Mesenchymal stem cell (in vitro differentiated cells and primary cell): ENCODE results near the gene PTPRN.

Source experiments
- DNase-seq: peaks from one replicate; pipeline ENCODE4 v3.0.0-alpha.2; 2013
- H2AFZ ChIP-seq: one replicate; pipeline ENCODE4 v1.6.1; 2013; ENCODE audit warnings: low read depth, mild to moderate bottlenecking, control low read depth, inconsistent platforms, low read length, moderate library complexity
- H2AK5ac ChIP-seq: 2 replicates; pipeline ENCODE4 v1.6.1; 2013; ENCODE audit warnings: low read length, moderate library complexity, mild to moderate bottlenecking, inconsistent platforms; ENCODE audit not compliant: severe bottlenecking
- H2BK120ac ChIP-seq: one replicate; pipeline ENCODE4 v1.6.1; 2013; ENCODE audit warnings: low read depth, mild to moderate bottlenecking, inconsistent platforms, low read length, moderate library complexity
- H2BK12ac ChIP-seq, 2 experiments: one replicate each; pipeline ENCODE4 v1.6.1; 2013; ENCODE audit warnings: inconsistent platforms in 2 of 2, low read length in 2 of 2, mild to moderate bottlenecking in 2 of 2, moderate library complexity in 2 of 2, control low read depth in 1 of 2
- H2BK15ac ChIP-seq: one replicate; pipeline ENCODE4 v1.6.1; 2013; ENCODE audit warnings: mild to moderate bottlenecking, low read depth, inconsistent platforms; ENCODE audit not compliant: poor library complexity, severe bottlenecking
- H2BK5ac ChIP-seq: 2 replicates; pipeline ENCODE4 v1.6.1; 2013; ENCODE audit warnings: low read depth, mild to moderate bottlenecking, low read length, control low read depth, inconsistent platforms; ENCODE audit not compliant: poor library complexity, severe bottlenecking
- H3K14ac ChIP-seq, 2 experiments: one replicate each; pipeline ENCODE4 v1.6.1; 2013; ENCODE audit warnings: inconsistent platforms in 2 of 2, low read length in 2 of 2, control low read depth in 1 of 2, mild to moderate bottlenecking in 1 of 2, moderate library complexity in 1 of 2
- H3K18ac ChIP-seq, 2 experiments: one replicate each; pipeline ENCODE4 v1.6.1; 2013; ENCODE audit warnings: inconsistent platforms in 2 of 2, low read length in 2 of 2, control low read depth in 1 of 2, low read depth in 1 of 2, mild to moderate bottlenecking in 1 of 2
- H3K23ac ChIP-seq, 2 experiments: one replicate each; pipeline ENCODE4 v1.6.1; 2013; ENCODE audit warnings: inconsistent platforms in 2 of 2, low read length in 2 of 2, mild to moderate bottlenecking in 2 of 2, moderate library complexity in 2 of 2, control low read depth in 1 of 2
- H3K27ac ChIP-seq: 2 replicates; pipeline ENCODE4 v1.5.1; 2013; ENCODE audit warnings: mild to moderate bottlenecking, moderate library complexity, low read length, control low read depth, inconsistent platforms; ENCODE audit not compliant: poor library complexity, severe bottlenecking
- H3K27me3 ChIP-seq, 2 experiments: 2 replicates each; pipeline versions ENCODE4 v1.6.1 to v1.7.0; 2013; ENCODE audit warnings: low read length in 2 of 2, mild to moderate bottlenecking in 2 of 2, moderate library complexity in 2 of 2, control low read depth in 1 of 2, inconsistent platforms in 1 of 2; ENCODE audit not compliant: control insufficient read depth in 1 of 2, insufficient read depth in 1 of 2
- H3K36me3 ChIP-seq, 2 experiments: 2 replicates each; pipeline versions ENCODE4 v1.6.1 to v1.7.0; 2013; ENCODE audit warnings: low read length in 2 of 2, control low read depth in 1 of 2, inconsistent platforms in 1 of 2, low read depth in 1 of 2, mild to moderate bottlenecking in 1 of 2; ENCODE audit not compliant: insufficient read depth in 2 of 2, control insufficient read depth in 1 of 2
- H3K4ac ChIP-seq, 2 experiments: one replicate each; pipeline ENCODE4 v1.6.1; 2013; ENCODE audit warnings: inconsistent platforms in 2 of 2, low read length in 2 of 2, mild to moderate bottlenecking in 2 of 2, moderate library complexity in 2 of 2, control low read depth in 1 of 2, low read depth in 1 of 2
- H3K4me1 ChIP-seq: 2 replicates; pipeline ENCODE4 v1.6.1; 2013; ENCODE audit warnings: low read depth, low read length, control low read depth; ENCODE audit not compliant: control insufficient read depth, insufficient read depth
- H3K4me2 ChIP-seq: 2 replicates; pipeline ENCODE4 v1.6.1; 2013; ENCODE audit warnings: low read length, mild to moderate bottlenecking, inconsistent platforms; ENCODE audit not compliant: poor library complexity, severe bottlenecking
- H3K4me3 ChIP-seq, 2 experiments: 2 replicates each; pipeline versions ENCODE4 v1.5.1 to v1.7.0; 2013; ENCODE audit warnings: low read length in 2 of 2, mild to moderate bottlenecking in 2 of 2, control low read depth in 1 of 2, low read depth in 1 of 2; ENCODE audit not compliant: insufficient read depth in 1 of 2
- H3K79me1 ChIP-seq: replicated peaks from 2 replicates; pipeline ENCODE4 v1.6.1; 2013; ENCODE audit warnings: mild to moderate bottlenecking, control low read depth, low read length, inconsistent platforms; ENCODE audit not compliant: poor library complexity, severe bottlenecking
- H3K9ac ChIP-seq: 2 replicates; pipeline ENCODE4 v1.7.0; 2013; ENCODE audit warnings: mild to moderate bottlenecking, low read length, moderate library complexity
- H3K9me3 ChIP-seq: 2 replicates; pipeline ENCODE4 v1.7.0; 2013; ENCODE audit warnings: mild to moderate bottlenecking, low read length; ENCODE audit not compliant: control insufficient read depth
- H4K8ac ChIP-seq: one replicate; pipeline ENCODE4 v1.6.1; 2013; ENCODE audit warnings: inconsistent platforms, mild to moderate bottlenecking, low read length, moderate library complexity
- H4K91ac ChIP-seq: one replicate; pipeline ENCODE4 v1.6.1; 2013; ENCODE audit warnings: mild to moderate bottlenecking, low read length, inconsistent platforms
- whole genome bisulfite sequencing: methylation state at CpG from one replicate; pipeline ENCODE4 v1.1.7; 2013; ENCODE audit warnings: mixed read lengths; 5-methylcytosine and 5-hydroxymethylcytosine counted together

The PTPRN gene

DNA sequence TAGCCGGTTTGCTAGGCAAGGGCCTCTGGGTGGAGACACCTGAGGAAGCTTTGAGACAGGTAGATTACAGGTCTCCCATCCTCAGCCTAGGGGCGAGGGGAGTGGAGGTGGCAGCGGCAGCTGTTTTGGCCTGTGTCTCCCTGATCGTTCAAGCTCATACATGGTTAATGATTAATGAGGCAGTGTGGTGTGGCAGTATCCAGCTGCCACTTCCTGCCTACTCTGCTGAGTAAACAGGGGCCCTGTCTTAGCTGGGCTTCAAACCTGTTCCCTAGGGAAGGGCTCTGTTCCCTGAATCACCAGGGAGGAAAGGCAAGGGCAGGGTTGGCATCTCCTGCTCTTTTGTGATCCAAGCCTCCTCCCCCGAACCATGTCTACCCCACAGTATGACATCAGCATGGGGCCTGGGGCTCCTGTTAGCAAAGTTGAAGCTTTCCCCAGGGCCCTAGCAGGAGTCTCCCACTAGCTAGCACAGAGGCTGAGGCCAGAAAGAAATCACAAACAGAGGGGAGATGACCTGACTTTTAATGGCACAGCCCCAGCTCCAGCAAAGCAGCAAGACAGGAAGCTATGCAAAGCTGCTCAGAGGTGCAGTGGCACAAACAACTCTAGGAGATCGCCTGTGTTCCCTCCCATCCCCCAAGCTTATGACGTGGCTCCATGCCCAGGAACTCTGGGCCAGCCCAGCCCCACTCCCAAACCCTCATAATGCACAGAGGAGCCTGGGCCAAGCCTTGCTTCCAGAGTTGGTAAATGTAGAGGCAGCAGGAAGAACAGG, 59.8 kb downstream of the PTPRN start:
- Histone ChIP-seq H3K27ac (peak overlapping the region; percentile 99), H2BK12ac (peak overlapping the region; percentile 11 to 51), H2BK15ac (no peak overlapping the region), H4K91ac (peak overlapping the region; percentile 64), H2BK120ac (no peak overlapping the region), H3K79me1 (peaks cover 18% of the 10 kb centered on the region), H2BK5ac (peak overlapping the region; percentile 95), H4K8ac (peak overlapping the region; percentile 80), H3K4me1 (peaks cover 67% of the 10 kb centered on the region), H3K27me3 (peaks cover 0 to 3% of the 10 kb centered on the region in 2 experiments), H3K4me2 (peak overlapping the region; percentile 54), H3K9me3 (no peaks in the 10 kb centered on the region), H2AK5ac (peak overlapping the region; percentile 95), H3K36me3 (peaks cover 32 to 33% of the 10 kb centered on the region in 2 experiments), H3K9ac (peak overlapping the region; percentile 63), H2AFZ (no peak overlapping the region), H3K4me3 (peak overlapping the region in 1 of 2 experiments; percentile 10), H3K4ac (peak overlapping the region; percentile 43 to 77), H3K14ac (no peak overlapping the region), H3K23ac (no peak overlapping the region), H3K18ac (peak overlapping the region; percentile 56 to 73)
- 20% methylated on average over 7 of the region's 7 CpGs for WGBS
- peak; percentile 79 for DNase-seq

- H3K4ac ChIP-seq = peak overlapping the region; percentile 43 to 77
- no peak overlapping the region for H2BK15ac ChIP-seq
- H4K91ac ChIP-seq = peak overlapping the region; percentile 64
- H3K79me1 ChIP-seq = peaks cover 18% of the 10 kb centered on the region
- H2BK12ac ChIP-seq = peak overlapping the region; percentile 11 to 51
- no peak overlapping the region for H2AFZ ChIP-seq
- peaks cover 62% of the 10 kb centered on the region for H3K4me1 ChIP-seq
- DNase-seq = no peak
- no peak overlapping the region for H2BK120ac ChIP-seq
- no peaks in the 10 kb centered on the region for H3K27me3 ChIP-seq
- peak overlapping the region in 1 of 2 experiments; percentile 10 for H3K4me3 ChIP-seq
- WGBS = 86% methylated on average over 2 of the region's 2 CpGs
- peaks cover 32 to 33% of the 10 kb centered on the region in 2 experiments for H3K36me3 ChIP-seq
- H3K9me3 ChIP-seq = no peaks in the 10 kb centered on the region
- peak overlapping the region; percentile 69 for H2BK5ac ChIP-seq
- peak overlapping the region; percentile 63 for H3K9ac ChIP-seq
- H3K14ac ChIP-seq = no peak overlapping the region
- H3K23ac ChIP-seq = no peak overlapping the region
- peak overlapping the region; percentile 99 for H3K27ac ChIP-seq
- peak overlapping the region; percentile 95 for H2AK5ac ChIP-seq
- H3K18ac ChIP-seq = peak overlapping the region; percentile 56 to 73
- peak overlapping the region; percentile 80 for H4K8ac ChIP-seq
- peak overlapping the region; percentile 54 for H3K4me2 ChIP-seq
Measured at GRCh38 chr2:219248845-219249202, 60.4 kb downstream of the PTPRN start.

DNA sequence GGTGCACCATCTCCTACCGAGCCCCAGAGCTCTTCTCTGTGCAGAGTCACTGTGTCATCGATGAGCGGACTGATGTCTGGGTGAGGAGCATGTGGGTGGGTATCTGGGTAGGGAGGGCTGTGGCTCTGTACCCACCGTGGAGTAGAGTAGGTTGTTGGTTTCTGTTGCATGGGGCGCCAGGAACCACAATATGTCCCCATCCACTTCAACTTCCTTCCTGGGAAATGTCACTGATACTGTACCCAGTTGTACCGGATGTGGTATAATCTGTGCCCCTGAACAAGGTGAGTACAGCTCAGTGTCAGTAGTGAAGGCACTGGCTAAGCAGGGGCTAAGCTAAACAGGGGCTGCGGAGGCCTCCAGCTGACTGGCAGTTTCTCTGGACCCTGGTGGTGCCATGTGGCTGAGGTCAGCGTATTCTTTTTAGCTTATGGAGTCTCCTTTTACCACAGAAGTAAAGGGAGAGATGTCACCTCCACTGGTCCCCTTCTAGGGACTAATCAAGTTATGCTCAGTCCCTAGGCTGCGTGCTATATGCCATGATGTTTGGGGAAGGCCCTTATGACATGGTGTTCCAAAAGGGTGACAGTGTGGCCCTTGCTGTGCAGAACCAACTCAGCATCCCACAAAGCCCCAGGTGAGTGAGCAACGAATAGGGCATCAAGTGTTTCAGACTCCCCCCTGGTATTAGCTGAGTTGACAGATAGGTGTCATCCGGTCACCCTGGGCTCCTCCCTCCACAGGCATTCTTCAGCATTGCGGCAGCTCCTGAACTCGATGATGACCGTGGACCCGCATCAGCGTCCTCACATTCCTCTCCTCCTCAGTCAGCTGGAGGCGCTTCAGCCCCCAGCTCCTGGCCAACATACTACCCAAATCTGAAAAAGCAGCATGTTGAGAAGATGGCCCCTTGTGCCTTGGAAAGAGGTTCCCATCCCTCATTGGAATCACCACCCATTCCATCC, 61.2 kb downstream of the PTPRN start:
- Histone ChIP-seq H2AFZ (no peak overlapping the region), H2BK5ac (no peak overlapping the region), H2AK5ac (peak overlapping the region; percentile 95), H2BK120ac (no peak overlapping the region), H3K14ac (no peak overlapping the region), H3K4ac (no peak overlapping the region), H3K27me3 (no peaks in the 10 kb centered on the region), H3K4me3 (no peak overlapping the region), H3K23ac (no peak overlapping the region), H3K4me1 (peaks cover 55% of the 10 kb centered on the region), H3K4me2 (no peak overlapping the region), H2BK15ac (no peak overlapping the region), H3K27ac (peak overlapping the region; percentile 99), H3K9me3 (no peaks in the 10 kb centered on the region), H3K79me1 (peaks cover 18% of the 10 kb centered on the region), H2BK12ac (peak overlapping the region in 1 of 2 experiments; percentile 2), H3K36me3 (peaks cover 32 to 33% of the 10 kb centered on the region in 2 experiments), H4K8ac (no peak overlapping the region), H3K9ac (no peak overlapping the region), H4K91ac (no peak overlapping the region), H3K18ac (no peak overlapping the region)
- no peak for DNase-seq
- WGBS = 95% methylated on average over 14 of the region's 17 CpGs

- Histone ChIP-seq H3K4me3 (peak overlapping the region in 1 of 2 experiments; percentile 96), H3K14ac (no peak overlapping the region)
Measured at GRCh38 chr2:219246559-219246958, 62.6 kb downstream of the PTPRN start.

More at GRCh38 chr2:219246559-219246958, 62.6 kb downstream of the PTPRN start:
- WGBS = 98% methylated on average over 10 of the region's 10 CpGs
- peak overlapping the region; percentile 81 for H3K4me2 ChIP-seq
- H2BK15ac ChIP-seq = no peak overlapping the region
- H3K9me3 ChIP-seq = no peaks in the 10 kb centered on the region
- peak overlapping the region; percentile 99 for H3K9ac ChIP-seq
- peaks cover 33 to 35% of the 10 kb centered on the region in 2 experiments for H3K36me3 ChIP-seq
- no peak overlapping the region for H2BK5ac ChIP-seq
- H3K27me3 ChIP-seq = no peaks in the 10 kb centered on the region
- no peak overlapping the region for H2BK12ac ChIP-seq
- no peak overlapping the region for H2AFZ ChIP-seq
- no peak overlapping the region for H3K27ac ChIP-seq
- no peak overlapping the region for H3K4ac ChIP-seq
- no peak overlapping the region for H4K8ac ChIP-seq
- H3K4me1 ChIP-seq = peaks cover 42% of the 10 kb centered on the region
- H2BK120ac ChIP-seq = no peak overlapping the region
- H3K18ac ChIP-seq = no peak overlapping the region
- peaks cover 18% of the 10 kb centered on the region for H3K79me1 ChIP-seq
- H4K91ac ChIP-seq = no peak overlapping the region
- peak overlapping the region; percentile 33 for H2AK5ac ChIP-seq
- H3K23ac ChIP-seq = no peak overlapping the region
- DNase-seq = no peak
